C4-2B (cell line): ENCODE data around the gene TEX101.
"Not testable (repeated sequence)": the region's sequence is repeated elsewhere in the genome, so short reads cannot be mapped to it uniquely, and the experiment has no call there.

ENCODE experiments used
- ZFX ChIP-seq: fragments of 450-650 bp; IDR thresholded peaks from 2 replicates; pipeline ENCODE4 v1.6.1; 2017
- TF ChIP-seq, protein P1 (sequence below): fragments of 450-650 bp; conservative IDR thresholded peaks from 2 replicates; pipeline ENCODE4 v1.5.1; 2017; ENCODE audit warnings: mild to moderate bottlenecking

DNA sequence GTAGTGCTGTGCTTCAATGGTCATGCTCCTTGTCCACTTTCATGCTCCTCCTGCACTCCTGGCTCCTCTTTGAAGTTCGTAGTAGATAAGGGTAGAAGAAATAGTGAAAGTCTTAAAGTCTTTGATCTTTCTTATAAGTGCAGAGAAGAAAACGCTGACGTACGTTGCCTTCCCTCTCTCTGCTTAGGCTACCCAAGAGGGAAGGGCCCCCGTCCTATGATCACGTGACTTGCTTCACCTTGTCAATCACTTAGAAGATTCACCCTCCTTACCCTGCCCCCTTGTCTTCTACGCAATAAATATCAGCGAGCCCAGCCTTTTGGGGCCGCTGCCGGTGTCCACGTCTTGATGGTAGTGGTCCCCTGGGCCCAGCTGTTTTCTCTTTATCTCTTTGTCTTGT is 22.6 kb downstream of the TEX101 start:
- TF ChIP-seq, protein P1, sequence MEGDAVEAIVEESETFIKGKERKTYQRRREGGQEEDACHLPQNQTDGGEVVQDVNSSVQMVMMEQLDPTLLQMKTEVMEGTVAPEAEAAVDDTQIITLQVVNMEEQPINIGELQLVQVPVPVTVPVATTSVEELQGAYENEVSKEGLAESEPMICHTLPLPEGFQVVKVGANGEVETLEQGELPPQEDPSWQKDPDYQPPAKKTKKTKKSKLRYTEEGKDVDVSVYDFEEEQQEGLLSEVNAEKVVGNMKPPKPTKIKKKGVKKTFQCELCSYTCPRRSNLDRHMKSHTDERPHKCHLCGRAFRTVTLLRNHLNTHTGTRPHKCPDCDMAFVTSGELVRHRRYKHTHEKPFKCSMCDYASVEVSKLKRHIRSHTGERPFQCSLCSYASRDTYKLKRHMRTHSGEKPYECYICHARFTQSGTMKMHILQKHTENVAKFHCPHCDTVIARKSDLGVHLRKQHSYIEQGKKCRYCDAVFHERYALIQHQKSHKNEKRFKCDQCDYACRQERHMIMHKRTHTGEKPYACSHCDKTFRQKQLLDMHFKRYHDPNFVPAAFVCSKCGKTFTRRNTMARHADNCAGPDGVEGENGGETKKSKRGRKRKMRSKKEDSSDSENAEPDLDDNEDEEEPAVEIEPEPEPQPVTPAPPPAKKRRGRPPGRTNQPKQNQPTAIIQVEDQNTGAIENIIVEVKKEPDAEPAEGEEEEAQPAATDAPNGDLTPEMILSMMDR, result not testable (repeated sequence)
- not testable (repeated sequence) for TF ChIP-seq ZFX
